Measurements from ENCODE around the gene RERE. TPM values are rescaled to one million over a fixed set of nuclear protein-coding genes. Genes with fewer than 3 reads are reported as not detected.
A peak's percentile ranks its signal among the peaks of the same experiment; 100 is the strongest.

The RERE gene
- total RNA-seq, 1 experiment from 2014 or later, result 7.2 TPM

DNA sequence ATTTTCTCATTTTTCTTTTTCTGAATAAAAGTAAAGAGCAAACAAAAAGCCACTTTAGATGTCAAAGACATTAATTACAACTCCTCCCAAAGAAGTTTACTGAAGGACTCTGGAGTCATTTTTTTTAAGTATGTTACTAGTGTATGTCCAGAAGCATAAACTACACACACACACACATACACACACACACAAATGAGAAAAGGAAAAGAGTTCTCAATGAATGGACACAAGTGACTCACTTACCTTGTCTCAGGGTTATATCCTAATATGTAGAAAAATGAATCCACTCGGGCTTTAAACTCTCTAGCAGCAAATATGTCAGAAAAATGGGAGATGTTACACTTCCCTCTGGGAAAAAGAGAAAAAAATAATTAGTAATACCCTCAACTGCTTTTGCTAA lies 276.5 kb downstream of the RERE start:
- Histone ChIP-seq H3K27me3 (no peaks in the 10 kb centered on the region), H3K36me3 (peaks cover 3% of the 10 kb centered on the region), H3K9me3 (no peaks in the 10 kb centered on the region), H3K4me3 (no peak overlapping the region)
- DNase-seq, result no peak

DNA sequence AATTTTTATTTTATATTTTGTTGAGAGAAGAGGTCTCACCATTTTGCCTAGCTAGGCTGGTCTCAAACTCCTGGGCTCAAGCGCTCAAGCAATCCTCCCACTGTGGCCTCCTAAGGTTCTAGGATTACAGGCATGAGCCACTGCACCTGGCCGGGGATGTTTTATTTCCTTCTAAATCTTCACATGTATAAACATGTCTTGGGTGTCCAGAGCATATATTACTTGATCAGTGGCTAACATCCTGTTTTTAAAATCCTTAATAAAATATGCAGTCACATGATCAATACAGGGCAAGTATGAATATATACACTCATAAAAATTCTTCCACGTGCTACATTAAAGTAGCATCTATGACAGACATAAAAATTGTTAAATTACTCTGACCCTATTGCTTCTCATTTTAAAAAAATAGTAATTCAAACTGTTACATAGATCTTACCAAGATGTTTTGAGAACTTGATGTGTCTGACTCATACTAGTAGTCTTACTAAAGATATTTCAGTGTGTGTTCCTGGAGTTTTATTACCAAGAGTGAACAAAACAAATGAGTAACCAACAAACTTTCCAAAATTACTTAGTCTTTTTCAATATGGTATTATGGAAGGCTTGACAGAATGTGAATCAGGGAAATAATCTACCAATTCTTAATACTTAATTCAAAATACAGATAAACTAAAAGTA lies 277.0 kb downstream of the RERE start:
- Histone ChIP-seq H3K9me3 (no peaks in the 10 kb centered on the region), H3K4me3 (no peak overlapping the region), H3K27me3 (no peaks in the 10 kb centered on the region), H3K36me3 (peaks cover 3% of the 10 kb centered on the region)
- DNase-seq, result no peak

DNA sequence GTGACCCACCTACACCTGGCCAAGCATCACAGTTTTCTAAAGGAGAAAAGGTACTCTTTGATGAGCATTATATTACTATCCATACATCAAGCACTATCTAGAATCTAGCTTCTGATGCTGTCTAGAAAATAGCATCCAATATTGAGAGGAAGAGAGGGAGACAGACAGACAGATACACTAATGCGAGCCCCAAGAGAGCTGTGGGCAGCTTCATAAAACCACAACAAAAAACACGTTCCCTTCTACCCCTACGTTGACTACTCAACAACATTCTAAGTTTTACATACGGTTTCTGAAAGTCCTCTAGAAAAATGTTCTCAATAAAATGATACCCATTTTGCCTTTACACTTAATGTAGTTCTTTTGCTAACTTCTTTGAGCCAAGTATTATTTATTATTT lies 277.8 kb downstream of the RERE start:
- H3K4me3 ChIP-seq, result no peak overlapping the region
- H3K9me3 ChIP-seq, result no peaks in the 10 kb centered on the region
- DNase-seq, result no peak
- H3K36me3 ChIP-seq, result peaks cover 3% of the 10 kb centered on the region
- H3K27me3 ChIP-seq, result no peaks in the 10 kb centered on the region

DNA sequence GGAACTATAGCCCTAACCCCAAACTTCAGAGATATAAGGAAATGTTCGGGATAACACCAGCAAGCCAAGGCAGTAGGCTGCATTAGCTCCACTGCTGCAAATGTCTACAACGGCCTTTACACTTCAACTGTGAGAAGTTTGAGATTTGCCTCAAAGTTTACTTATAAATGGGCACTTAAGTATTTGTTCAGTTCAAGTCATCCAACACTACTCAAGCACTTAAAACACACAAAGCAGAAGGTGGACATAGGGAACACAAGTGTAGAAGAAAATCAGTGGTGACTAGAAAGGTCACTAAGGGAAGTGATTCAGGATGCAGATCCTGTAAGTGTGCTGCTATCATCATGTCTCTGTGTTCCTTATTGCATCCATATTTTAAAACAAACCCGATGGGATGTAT lies 278.9 kb downstream of the RERE start:
- Histone ChIP-seq H3K4me3 (no peak overlapping the region), H3K27me3 (no peaks in the 10 kb centered on the region), H3K9me3 (no peaks in the 10 kb centered on the region), H3K36me3 (peaks cover 3% of the 10 kb centered on the region)
- no peak for DNase-seq

DNA sequence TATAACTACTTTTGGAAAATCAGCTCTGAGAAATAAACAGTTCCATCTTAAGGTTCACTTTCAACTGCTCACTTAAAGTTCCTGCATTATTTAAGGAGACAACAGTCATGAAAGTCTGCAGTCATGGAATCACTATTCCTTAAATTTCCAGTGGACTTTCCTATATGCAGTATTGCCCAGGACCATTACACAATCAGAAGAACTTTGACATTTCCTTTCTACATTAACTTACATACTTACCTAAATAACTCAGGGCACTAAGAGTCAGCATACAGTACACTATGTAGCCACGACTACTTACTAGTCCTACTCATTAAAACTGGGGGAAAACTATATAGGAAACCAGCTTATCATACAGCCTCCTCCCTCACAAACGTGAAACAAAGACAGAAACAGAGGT lies 279.4 kb downstream of the RERE start:
- no peak for DNase-seq
- Histone ChIP-seq H3K4me3 (no peak overlapping the region), H3K36me3 (peaks cover 3% of the 10 kb centered on the region), H3K9me3 (no peaks in the 10 kb centered on the region), H3K27me3 (no peaks in the 10 kb centered on the region)

DNA sequence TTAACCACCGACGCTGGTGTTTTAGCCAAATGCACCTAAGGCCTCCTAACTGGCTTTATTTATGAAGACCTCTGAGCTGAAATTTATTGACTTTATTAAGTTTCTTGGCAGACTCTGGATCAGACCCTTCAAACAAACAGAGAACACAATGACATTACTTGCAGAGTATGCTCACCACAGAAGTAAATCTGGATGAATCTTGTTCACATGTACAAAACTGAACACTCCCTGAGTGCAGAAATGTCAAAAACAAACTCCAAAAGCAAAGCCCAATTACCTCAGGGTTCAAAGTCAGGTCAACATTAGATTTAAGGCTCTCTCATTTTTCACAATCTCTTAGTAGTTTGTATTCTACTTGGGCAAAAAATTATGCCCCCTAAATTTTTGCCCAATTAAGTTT lies 280.9 kb downstream of the RERE start:
- Histone ChIP-seq H3K27me3 (no peaks in the 10 kb centered on the region), H3K9me3 (no peaks in the 10 kb centered on the region), H3K36me3 (peaks cover 3% of the 10 kb centered on the region), H3K4me3 (no peak overlapping the region)
- DNase-seq, result no peak

DNA sequence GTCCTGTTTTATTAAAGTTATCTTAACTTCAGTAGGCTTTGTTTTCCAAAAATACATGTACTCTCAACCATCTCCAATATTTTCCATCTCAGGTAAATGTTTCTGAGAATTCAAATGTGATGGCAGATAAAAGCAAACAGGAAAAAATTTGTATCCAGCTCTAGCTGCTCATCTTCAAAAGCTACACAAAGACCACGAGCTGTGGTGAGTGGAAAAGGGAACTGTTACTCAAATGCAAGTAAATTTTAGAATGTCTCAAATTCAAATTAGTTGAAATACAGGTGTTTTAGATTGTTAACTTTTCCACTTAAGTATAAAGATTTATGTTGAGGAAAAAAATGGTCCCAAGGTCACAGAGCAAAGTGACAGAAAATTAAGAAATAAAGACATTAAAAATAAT lies 283.5 kb downstream of the RERE start:
- no peaks in the 10 kb centered on the region for H3K9me3 ChIP-seq
- H3K36me3 ChIP-seq, result peaks cover 3% of the 10 kb centered on the region
- no peak for DNase-seq
- H3K27me3 ChIP-seq, result no peaks in the 10 kb centered on the region
- H3K4me3 ChIP-seq, result no peak overlapping the region

DNA sequence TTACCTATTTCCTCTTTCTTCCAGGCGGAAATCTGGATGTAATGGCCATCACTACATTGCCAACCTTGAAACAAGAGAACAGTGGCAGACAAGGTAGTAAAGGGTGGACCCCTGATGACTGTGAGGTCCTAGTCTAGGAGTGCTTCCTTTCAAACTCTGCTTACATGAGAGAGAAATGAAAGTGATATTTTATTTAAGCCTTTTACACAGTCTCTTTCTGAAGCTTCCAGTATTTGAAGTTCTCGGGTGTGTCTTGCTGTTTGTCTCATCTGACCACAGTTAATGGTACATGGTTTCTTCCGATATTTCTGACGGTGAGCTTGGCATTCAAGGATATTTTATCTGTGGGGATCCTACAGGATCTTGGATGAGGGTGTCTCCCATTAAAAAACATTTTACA lies 284.3 kb downstream of the RERE start:
- no peaks in the 10 kb centered on the region for H3K27me3 ChIP-seq
- H3K36me3 ChIP-seq, result peaks cover 3% of the 10 kb centered on the region; the same call in 1 of the 2 replicates
- no peak overlapping the region for H3K4me3 ChIP-seq
- H3K9me3 ChIP-seq, result no peaks in the 10 kb centered on the region
- no peak for DNase-seq

DNA sequence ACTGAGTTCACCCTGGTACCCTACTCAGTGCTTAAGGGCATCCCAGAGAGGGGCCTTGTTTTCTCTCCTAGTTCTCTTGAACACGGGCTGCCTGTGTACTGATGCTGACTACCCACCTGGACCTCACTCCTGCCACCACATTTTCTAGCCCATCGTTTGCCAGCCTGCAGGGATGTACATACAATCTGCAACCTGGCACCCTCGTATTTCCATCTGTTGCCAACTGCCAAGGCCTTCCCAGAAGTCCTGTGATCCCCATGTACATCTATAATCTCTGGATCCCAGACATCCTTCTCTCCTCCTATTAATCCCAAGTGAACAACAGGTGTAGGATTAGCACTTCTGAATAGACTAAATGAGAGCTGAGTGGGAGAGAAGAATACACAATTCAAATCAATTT lies 287.5 kb downstream of the RERE start:
- Histone ChIP-seq H3K27me3 (no peaks in the 10 kb centered on the region), H3K4me3 (no peak overlapping the region), H3K9me3 (no peaks in the 10 kb centered on the region), H3K36me3 (no peaks in the 10 kb centered on the region)
- DNase-seq, result no peak

DNA sequence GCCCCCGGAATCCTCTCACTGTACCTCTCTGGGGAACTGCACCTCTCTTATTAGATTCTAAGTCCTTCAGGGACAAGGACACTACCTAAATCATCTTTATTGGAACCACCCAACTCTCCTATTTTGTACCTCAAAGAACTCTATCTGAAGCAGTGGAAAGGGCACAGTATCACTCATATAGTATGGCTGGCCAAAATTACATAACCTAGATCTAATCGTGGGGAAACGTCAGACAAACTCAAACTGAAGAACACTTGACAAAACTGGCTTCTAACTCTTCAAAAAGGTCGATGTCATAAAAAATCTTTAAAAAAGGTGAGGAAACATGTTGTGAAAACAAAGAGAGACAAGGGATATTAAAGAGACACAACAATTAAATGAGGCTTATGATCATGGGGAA lies 289.5 kb downstream of the RERE start:
- Histone ChIP-seq H3K27me3 (no peaks in the 10 kb centered on the region), H3K4me3 (no peak overlapping the region), H3K9me3 (no peaks in the 10 kb centered on the region), H3K36me3 (no peaks in the 10 kb centered on the region)
- no peak for DNase-seq

DNA sequence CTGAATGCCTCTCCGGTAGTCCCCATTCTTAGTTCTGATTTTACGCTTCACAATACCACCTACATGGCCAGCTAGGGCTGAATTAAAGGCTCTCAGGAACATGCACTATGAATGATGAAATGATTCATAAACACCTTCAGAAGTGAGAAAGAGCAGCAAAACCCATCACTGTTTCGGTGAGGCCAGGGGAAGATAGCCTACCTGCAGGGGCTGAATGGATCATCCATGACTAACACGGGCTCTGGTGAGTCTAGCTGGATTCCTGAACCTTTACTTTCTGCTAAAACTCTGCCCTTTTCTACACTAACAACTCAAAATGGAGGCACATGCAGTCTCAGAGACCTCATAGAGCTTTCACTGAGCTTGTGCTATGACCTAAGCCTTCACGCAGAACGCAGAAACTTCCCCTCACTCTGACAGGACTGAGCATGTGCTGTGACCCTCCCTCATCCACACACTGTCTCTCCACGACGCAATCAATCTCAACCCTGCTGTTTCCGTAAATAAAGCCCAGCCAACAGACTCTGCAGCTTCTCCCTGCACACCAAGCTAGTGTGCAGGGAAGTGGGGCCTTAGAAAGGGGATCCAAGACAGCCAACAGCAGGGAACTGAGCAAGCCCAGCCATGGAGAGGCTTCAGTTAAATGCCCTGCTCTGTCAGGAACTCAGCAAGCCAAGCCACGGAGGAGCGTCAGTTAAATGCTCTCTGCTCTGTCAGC lies 291.7 kb downstream of the RERE start:
- peak; percentile 89 for DNase-seq
- H3K36me3 ChIP-seq, result no peaks in the 10 kb centered on the region
- H3K27me3 ChIP-seq, result no peaks in the 10 kb centered on the region
- H3K9me3 ChIP-seq, result no peaks in the 10 kb centered on the region
- H3K4me3 ChIP-seq, result peak overlapping the region; percentile 44

DNA sequence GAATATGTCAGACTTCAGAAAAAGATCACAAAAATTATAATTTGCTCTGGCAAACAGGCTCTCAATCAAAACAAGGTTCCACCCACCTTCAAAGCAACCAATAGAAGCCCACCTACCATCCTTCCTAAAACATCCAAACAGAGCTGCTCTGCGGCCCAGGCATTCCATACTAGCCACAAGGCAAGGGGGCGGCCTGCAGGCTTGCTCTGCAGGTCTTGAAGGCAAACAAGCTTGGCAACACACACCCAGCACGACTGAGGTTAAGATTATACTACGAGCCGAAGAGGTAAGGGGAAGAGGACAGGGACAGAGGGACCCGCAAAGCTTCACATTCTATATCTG lies 292.3 kb downstream of the RERE start:
- no peaks in the 10 kb centered on the region; the same call in 1 of the 2 replicates for H3K36me3 ChIP-seq
- no peaks in the 10 kb centered on the region for H3K9me3 ChIP-seq
- peak; percentile 33 for DNase-seq
- peak overlapping the region; percentile 44 for H3K4me3 ChIP-seq
- no peaks in the 10 kb centered on the region for H3K27me3 ChIP-seq

DNA sequence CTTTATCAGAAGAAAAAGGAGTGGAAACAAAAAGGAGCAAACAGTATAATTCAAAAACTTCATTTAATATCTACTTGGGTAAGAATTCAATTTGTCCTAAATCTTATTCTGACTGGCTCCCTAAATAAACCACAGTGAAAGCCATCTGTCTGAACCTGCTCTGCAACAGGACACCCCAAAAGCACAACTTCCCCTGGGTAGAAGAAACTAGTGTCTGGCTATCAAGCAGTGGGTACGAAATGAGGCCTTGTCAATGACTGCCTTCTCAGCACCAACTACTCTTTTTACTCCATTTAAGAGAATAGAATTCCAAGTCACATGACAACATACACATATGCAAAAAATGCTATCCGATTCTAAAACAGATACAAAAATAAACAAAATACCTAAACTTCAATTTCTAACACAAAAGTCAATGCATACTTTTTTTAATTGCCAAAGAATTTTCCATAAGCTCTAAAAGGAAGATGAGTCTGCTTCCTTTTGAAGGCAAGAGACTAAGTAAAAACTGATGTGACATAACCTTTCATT lies 292.7 kb downstream of the RERE start:
- H3K27me3 ChIP-seq, result no peaks in the 10 kb centered on the region
- DNase-seq, result no peak
- no peaks in the 10 kb centered on the region for H3K9me3 ChIP-seq
- H3K36me3 ChIP-seq, result no peaks in the 10 kb centered on the region; the same call in 1 of the 2 replicates
- H3K4me3 ChIP-seq, result peak overlapping the region; percentile 44

DNA sequence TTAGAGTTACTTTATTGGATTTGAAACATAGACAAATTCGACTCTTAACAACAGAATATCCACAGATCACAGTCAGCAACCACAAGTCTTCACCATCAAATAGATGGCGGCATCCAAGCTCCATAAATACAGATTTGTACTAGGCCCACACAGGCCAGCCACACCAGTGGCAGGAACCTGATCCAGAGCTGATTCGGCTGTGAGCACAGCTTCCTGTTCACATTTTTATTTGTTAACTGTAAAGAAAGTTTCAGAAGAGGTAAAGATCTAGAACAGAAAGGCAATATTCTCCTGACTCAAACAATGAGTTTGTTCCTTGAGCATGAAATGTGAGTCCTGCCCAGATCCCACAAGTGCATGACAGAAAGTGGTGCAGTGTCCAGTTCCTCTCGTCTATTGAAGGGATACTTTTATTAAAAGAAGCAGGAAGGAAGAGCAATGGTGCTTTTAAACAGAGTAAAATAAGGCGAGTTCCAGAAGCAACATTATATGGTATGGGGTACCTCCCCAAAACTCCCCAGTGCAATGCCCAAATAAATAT lies 293.7 kb downstream of the RERE start:
- H3K36me3 ChIP-seq, result no peaks in the 10 kb centered on the region; the same call in 1 of the 2 replicates
- H3K9me3 ChIP-seq, result no peaks in the 10 kb centered on the region
- no peak for DNase-seq
- H3K27me3 ChIP-seq, result no peaks in the 10 kb centered on the region
- no peak overlapping the region for H3K4me3 ChIP-seq

DNA sequence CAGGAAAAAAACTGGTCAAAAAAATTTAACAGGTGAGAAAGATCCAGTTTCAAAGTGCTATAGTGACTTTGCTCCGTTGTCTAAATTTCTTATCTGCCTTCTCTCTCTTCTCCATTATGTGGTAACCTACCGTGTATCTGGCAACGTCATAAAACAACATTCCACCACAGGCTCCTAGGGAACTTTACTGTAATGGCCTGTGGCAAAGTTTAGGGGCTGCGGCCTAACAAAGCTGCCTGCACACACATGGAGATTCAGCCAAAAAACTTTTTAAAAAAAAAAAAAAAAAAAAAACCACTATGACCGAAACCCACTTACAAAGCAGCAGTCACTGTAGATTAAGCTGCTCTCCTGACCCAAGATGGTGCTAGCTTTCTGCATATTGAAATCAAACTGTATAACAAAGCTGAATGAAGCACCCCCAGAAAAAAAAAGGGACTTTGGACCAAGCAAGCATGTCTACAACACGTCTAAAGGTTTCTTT lies 296.9 kb downstream of the RERE start:
- Histone ChIP-seq H3K36me3 (no peaks in the 10 kb centered on the region; the same call in 1 of the 2 replicates), H3K27me3 (no peaks in the 10 kb centered on the region), H3K9me3 (no peaks in the 10 kb centered on the region), H3K4me3 (no peak overlapping the region)
- no peak for DNase-seq

DNA sequence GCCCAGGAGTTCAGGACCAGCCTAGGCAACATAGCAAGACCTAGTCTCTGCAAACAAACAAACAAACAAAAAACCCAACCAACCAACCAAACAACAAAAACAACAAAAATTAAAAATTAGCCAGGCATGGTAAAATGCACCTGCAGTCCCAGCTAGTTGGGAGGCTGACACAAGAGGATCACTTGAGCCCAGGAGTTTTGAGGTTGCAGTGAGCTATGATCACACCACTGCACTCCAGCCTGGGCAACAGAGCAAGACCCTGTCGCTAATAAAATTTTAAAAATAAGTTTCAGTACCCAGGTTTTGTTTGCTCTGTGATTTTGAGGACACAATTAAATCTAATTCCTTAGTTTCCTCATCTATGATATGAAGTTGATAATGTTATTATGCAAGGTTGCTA lies 298.3 kb downstream of the RERE start:
- no peaks in the 10 kb centered on the region for H3K9me3 ChIP-seq
- no peak for DNase-seq
- H3K36me3 ChIP-seq, result no peaks in the 10 kb centered on the region; the same call in 1 of the 2 replicates
- H3K27me3 ChIP-seq, result no peaks in the 10 kb centered on the region
- H3K4me3 ChIP-seq, result no peak overlapping the region

DNA sequence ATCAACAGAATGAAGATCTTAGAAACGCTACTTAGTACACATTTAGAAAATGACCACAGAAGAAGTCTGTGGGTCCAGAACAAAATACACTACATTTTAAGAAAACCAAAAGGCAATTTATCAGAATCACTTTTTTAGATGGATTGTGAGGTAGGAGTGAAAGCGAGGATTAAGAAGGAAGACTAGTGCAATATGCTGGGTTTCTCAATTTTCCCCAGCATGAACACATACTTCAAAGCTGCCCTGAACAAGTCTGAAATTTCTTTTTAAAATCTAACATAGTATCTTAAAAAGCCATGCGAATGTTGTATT lies 299.0 kb downstream of the RERE start:
- DNase-seq, result no peak
- H3K36me3 ChIP-seq, result no peaks in the 10 kb centered on the region; the same call in 1 of the 2 replicates
- H3K4me3 ChIP-seq, result no peak overlapping the region

More for the DNA sequence above, 299.0 kb downstream of the RERE start:
- Histone ChIP-seq H3K9me3 (no peaks in the 10 kb centered on the region), H3K27me3 (no peaks in the 10 kb centered on the region)

Measured in MG63 (cell line).